HG03039 (cell line): Measurements from ENCODE around the gene CNNM2.
"Not testable (repeated sequence)": the region's sequence is repeated elsewhere in the genome, so short reads cannot be mapped to it uniquely, and the experiment has no call there.

Experiments
- ATAC-seq: cut with Tn5 transposase; IDR thresholded peaks from one replicate; pipeline ENCODE4 v1.9.1; 2021; ENCODE audit warnings: mild to moderate bottlenecking, moderate library complexity; ENCODE audit not compliant: unreplicated experiment

Gene CNNM2

GRCh38 chr10:102923601-102924000, 5.5 kb downstream of the CNNM2 start:
- ATAC-seq: no peak

- no peak for ATAC-seq
Measured at GRCh38 chr10:102926842-102927241, 8.7 kb downstream of the CNNM2 start.

- ATAC-seq: no peak
Measured at GRCh38 chr10:102927311-102928010, 9.4 kb downstream of the CNNM2 start.

- not testable (repeated sequence) for ATAC-seq
Measured at GRCh38 chr10:102928442-102928841, 10.3 kb downstream of the CNNM2 start.

- no peak for ATAC-seq
Measured at GRCh38 chr10:102930720-102931119, 12.6 kb downstream of the CNNM2 start.

GRCh38 chr10:102931643-102932042, 13.5 kb downstream of the CNNM2 start:
- ATAC-seq: no peak

GRCh38 chr10:102935505-102935904, 17.4 kb downstream of the CNNM2 start:
- no peak for ATAC-seq

- no peak for ATAC-seq
Measured at GRCh38 chr10:102935939-102936605, 18.0 kb downstream of the CNNM2 start.

- no peak for ATAC-seq
Measured at GRCh38 chr10:102941401-102941800, 23.3 kb downstream of the CNNM2 start.

- ATAC-seq: no peak
Measured at GRCh38 chr10:102945449-102945848, 27.4 kb downstream of the CNNM2 start.

- no peak for ATAC-seq
Measured at GRCh38 chr10:102945962-102946361, 27.9 kb downstream of the CNNM2 start.

GRCh38 chr10:102946992-102947391, 28.9 kb downstream of the CNNM2 start:
- no peak for ATAC-seq

GRCh38 chr10:102948176-102948575, 30.1 kb downstream of the CNNM2 start:
- ATAC-seq: no peak

GRCh38 chr10:102948786-102949185, 30.7 kb downstream of the CNNM2 start:
- no peak for ATAC-seq

GRCh38 chr10:102949916-102950315, 31.8 kb downstream of the CNNM2 start:
- no peak for ATAC-seq

- no peak for ATAC-seq
Measured at GRCh38 chr10:102951316-102951715, 33.2 kb downstream of the CNNM2 start.

- ATAC-seq: no peak
Measured at GRCh38 chr10:102959360-102959759, 41.3 kb downstream of the CNNM2 start.

- ATAC-seq: no peak
Measured at GRCh38 chr10:102960157-102960556, 42.1 kb downstream of the CNNM2 start.

- no peak for ATAC-seq
Measured at GRCh38 chr10:102962267-102962666, 44.2 kb downstream of the CNNM2 start.

GRCh38 chr10:102962951-102963755, 45.1 kb downstream of the CNNM2 start:
- ATAC-seq: no peak

GRCh38 chr10:102963756-102964025, 45.6 kb downstream of the CNNM2 start:
- no peak for ATAC-seq

- not testable (repeated sequence) for ATAC-seq
Measured at GRCh38 chr10:102964064-102964463, 46.0 kb downstream of the CNNM2 start.
